ENCODE data around the gene NTMT2. TPM values are rescaled to one million over a fixed set of nuclear protein-coding genes. Genes with fewer than 3 reads are reported as not detected.

Gene NTMT2
- total RNA-seq, 1 donor from 2014 or later = not detected

DNA sequence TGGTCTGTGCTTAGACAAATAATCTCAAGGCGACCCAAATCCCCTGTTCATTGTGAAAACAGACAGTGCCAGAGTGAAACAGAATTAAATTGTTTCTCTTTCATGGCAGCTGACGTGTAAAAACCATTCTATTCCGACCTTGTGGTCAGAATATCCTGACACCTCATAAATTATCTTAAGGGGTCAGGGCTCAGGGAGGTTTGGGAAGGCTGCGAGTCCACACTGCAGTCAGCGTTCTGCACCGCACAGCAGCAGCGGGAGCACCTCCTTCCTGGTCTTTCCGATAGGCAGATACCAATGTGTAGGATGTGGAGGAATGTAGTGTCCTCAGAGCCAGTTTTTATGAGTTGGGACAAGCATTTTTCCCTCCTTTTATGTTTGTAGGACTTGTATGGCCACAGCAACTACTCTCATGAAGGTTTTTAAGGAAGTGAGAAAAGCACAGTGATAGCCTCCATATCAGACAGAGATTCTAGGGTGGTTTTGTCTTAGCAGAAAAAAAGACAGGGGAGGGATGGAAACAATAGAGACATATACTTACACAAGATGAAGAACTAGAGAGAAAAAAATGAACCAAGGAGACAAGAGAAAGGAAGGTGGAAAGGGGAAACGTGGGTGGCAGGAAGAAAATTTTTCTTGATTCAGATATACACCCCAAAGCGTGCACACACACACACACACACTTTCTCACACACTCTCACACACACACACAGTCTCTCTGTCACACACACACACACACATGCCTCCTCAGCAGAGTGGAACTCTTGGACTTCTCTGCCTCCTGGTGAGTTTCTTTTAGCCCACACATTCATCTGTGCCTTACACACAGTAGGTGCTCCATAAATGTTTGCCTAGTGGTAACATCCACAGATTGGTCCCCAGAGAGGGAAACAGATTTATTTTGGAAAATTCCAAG lies 68.6 kb downstream of the NTMT2 start:
- FAIRE-seq = no peak
- no peak overlapping the region for H3K27ac Mint-ChIP-seq (ENCODE audit: unreplicated experiment)
- H3K79me2 ChIP-seq (ENCODE audit: insufficient read depth, low read length) = no peaks in the 10 kb centered on the region

DNA sequence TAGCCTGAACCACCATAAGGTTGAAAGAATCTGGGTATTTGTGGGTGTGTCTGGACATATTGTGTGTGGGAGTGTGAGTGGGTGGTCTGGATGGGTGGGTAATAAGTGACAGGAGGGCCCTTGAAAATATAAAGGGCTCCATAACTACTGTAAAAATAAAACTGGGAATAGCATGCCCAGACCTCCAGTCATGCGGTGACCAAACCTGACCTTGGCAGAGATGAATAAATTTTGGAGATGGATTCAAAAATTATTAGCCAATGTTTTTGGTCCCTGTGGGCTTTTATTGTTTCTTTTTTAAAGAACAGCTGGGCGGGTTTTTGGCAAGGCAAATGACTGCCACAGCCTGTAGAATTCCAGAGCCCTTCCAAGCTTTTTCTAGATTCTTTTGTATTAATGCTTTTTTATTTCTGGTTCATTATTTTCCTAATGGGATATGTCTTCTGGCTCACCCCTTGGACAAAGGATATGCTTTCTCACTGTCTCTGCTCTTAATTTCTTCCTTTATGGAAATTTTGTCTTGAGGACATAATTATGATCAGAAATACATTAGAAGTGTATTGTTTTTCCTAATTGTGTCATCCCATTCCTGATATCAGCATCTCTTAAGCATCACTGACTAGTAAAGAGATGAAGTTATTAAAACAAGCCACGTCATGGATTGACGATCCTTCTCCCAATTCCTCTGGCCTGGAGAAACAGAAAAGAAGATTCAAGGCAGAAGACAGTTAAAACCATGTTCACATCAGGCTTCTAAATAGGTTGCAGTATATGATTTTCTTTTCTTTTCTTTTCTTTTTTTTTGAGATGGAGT lies 69.5 kb downstream of the NTMT2 start:
- Histone ChIP-seq H3K79me2 (ENCODE audit: insufficient read depth, low read length) (no peaks in the 10 kb centered on the region), H3K27me3 (ENCODE audit: insufficient read depth, low read length) (no peaks in the 10 kb centered on the region), H4K20me1 (ENCODE audit: insufficient read depth, low read length) (no peaks in the 10 kb centered on the region), H3K36me3 (ENCODE audit: insufficient read depth, low read length) (no peaks in the 10 kb centered on the region), H3K4me1 (ENCODE audit: insufficient read depth, low read length) (no peaks in the 10 kb centered on the region), H3K9ac (ENCODE audit: low read length) (no peak overlapping the region), H2AFZ (ENCODE audit: low read depth, low read length) (no peak overlapping the region), H3K4me3 (ENCODE audit: insufficient read depth, low read depth, low read length) (no peak overlapping the region), H3K27ac (ENCODE audit: low read depth, low read length) (no peak overlapping the region), H3K4me2 (ENCODE audit: low read length) (no peak overlapping the region), H3K9me3 (ENCODE audit: insufficient read depth, low read depth, low read length) (no peaks in the 10 kb centered on the region)
- DNase-seq (ENCODE audit: low read depth) = no peak
- H3K36me3 Mint-ChIP-seq (ENCODE audit: low read depth, unreplicated experiment) = no peaks in the 10 kb centered on the region
- peaks cover 10% of the 10 kb centered on the region for H3K4me1 Mint-ChIP-seq (ENCODE audit: low read depth, unreplicated experiment)
- no peak overlapping the region for H3K4me3 Mint-ChIP-seq (ENCODE audit: unreplicated experiment)
- FAIRE-seq = peak; percentile 26
- no peak overlapping the region for H3K27ac Mint-ChIP-seq (ENCODE audit: unreplicated experiment)
- H3K27me3 Mint-ChIP-seq (ENCODE audit: low read depth, unreplicated experiment) = no peaks in the 10 kb centered on the region
- no peaks in the 10 kb centered on the region for H3K9me3 Mint-ChIP-seq (ENCODE audit: unreplicated experiment)
- TF ChIP-seq, protein P1, sequence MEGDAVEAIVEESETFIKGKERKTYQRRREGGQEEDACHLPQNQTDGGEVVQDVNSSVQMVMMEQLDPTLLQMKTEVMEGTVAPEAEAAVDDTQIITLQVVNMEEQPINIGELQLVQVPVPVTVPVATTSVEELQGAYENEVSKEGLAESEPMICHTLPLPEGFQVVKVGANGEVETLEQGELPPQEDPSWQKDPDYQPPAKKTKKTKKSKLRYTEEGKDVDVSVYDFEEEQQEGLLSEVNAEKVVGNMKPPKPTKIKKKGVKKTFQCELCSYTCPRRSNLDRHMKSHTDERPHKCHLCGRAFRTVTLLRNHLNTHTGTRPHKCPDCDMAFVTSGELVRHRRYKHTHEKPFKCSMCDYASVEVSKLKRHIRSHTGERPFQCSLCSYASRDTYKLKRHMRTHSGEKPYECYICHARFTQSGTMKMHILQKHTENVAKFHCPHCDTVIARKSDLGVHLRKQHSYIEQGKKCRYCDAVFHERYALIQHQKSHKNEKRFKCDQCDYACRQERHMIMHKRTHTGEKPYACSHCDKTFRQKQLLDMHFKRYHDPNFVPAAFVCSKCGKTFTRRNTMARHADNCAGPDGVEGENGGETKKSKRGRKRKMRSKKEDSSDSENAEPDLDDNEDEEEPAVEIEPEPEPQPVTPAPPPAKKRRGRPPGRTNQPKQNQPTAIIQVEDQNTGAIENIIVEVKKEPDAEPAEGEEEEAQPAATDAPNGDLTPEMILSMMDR (IDR thresholded peaks at IDR 0.05; ENCODE audit: insufficient read depth, low read depth, low read length) = no peak
- no peak for TF ChIP-seq EZH2 (IDR thresholded peaks at IDR 0.05; ENCODE audit: insufficient read depth, low read length)

More for the DNA sequence above, 68.6 kb downstream of the NTMT2 start:
- H3K9me3 ChIP-seq (ENCODE audit: insufficient read depth, low read depth, low read length) = no peaks in the 10 kb centered on the region
- H3K9me3 Mint-ChIP-seq (ENCODE audit: unreplicated experiment) = no peaks in the 10 kb centered on the region
- no peak overlapping the region for H3K27ac ChIP-seq (ENCODE audit: low read depth, low read length)
- no peak overlapping the region for H3K9ac ChIP-seq (ENCODE audit: low read length)
- no peaks in the 10 kb centered on the region for H3K4me1 ChIP-seq (ENCODE audit: insufficient read depth, low read length)
- peak; percentile 74 for DNase-seq (ENCODE audit: low read depth)
- H3K27me3 Mint-ChIP-seq (ENCODE audit: low read depth, unreplicated experiment) = no peaks in the 10 kb centered on the region
- no peaks in the 10 kb centered on the region for H3K36me3 ChIP-seq (ENCODE audit: insufficient read depth, low read length)
- no peak overlapping the region for H3K4me3 ChIP-seq (ENCODE audit: insufficient read depth, low read depth, low read length)
- H3K4me1 Mint-ChIP-seq (ENCODE audit: low read depth, unreplicated experiment) = peaks cover 10% of the 10 kb centered on the region
- H2AFZ ChIP-seq (ENCODE audit: low read depth, low read length) = peak overlapping the region; percentile 4
- H3K4me2 ChIP-seq (ENCODE audit: low read length) = peak overlapping the region; percentile 37
- no peak overlapping the region for H3K4me3 Mint-ChIP-seq (ENCODE audit: unreplicated experiment)
- no peaks in the 10 kb centered on the region for H3K36me3 Mint-ChIP-seq (ENCODE audit: low read depth, unreplicated experiment)
- TF ChIP-seq EZH2 (IDR thresholded peaks at IDR 0.05; ENCODE audit: insufficient read depth, low read length) = no peak
- TF ChIP-seq, protein P1 (IDR thresholded peaks at IDR 0.05; ENCODE audit: insufficient read depth, low read depth, low read length) = no peak
- no peaks in the 10 kb centered on the region for H3K27me3 ChIP-seq (ENCODE audit: insufficient read depth, low read length)
- no peaks in the 10 kb centered on the region for H4K20me1 ChIP-seq (ENCODE audit: insufficient read depth, low read length)
